H9 (cell line): Measurements from ENCODE around the gene HTR2A. TPM values are rescaled to one million over a fixed set of nuclear protein-coding genes. Genes with fewer than 3 reads are reported as not detected.

Source experiments
- DNase-seq: peaks from one replicate; pipeline ENCODE4 v3.0.0-alpha.2; 2017
- H2AFZ ChIP-seq: one replicate; pipeline ENCODE4 v1.6.1; 2013; ENCODE audit warnings: mild to moderate bottlenecking, low read length, control low read depth, moderate library complexity
- H2AK5ac ChIP-seq: 2 replicates; pipeline ENCODE4 v1.6.1; 2013; ENCODE audit warnings: low read length, control low read depth, mixed read lengths; ENCODE audit not compliant: insufficient read length
- H2BK120ac ChIP-seq: one replicate; pipeline ENCODE4 v1.6.1; 2013; ENCODE audit warnings: low read depth, mild to moderate bottlenecking, low read length, control low read depth, inconsistent platforms; ENCODE audit not compliant: poor library complexity, severe bottlenecking
- H2BK12ac ChIP-seq: 2 replicates; pipeline ENCODE4 v1.6.1; 2013; ENCODE audit warnings: low read length, control low read depth, mixed read lengths, low read depth; ENCODE audit not compliant: insufficient read length
- H2BK15ac ChIP-seq: 2 replicates; pipeline ENCODE4 v1.6.1; 2013; ENCODE audit warnings: low read depth, low read length, control low read depth
- H2BK20ac ChIP-seq: one replicate; pipeline ENCODE4 v1.6.1; 2013; ENCODE audit warnings: low read depth, mild to moderate bottlenecking, low read length, control low read depth, inconsistent platforms; ENCODE audit not compliant: poor library complexity, severe bottlenecking
- H2BK5ac ChIP-seq: 2 replicates; pipeline ENCODE4 v1.6.1; 2013; ENCODE audit warnings: low read length, control low read depth, mixed read lengths; ENCODE audit not compliant: insufficient read length
- H3K14ac ChIP-seq: 2 replicates; pipeline ENCODE4 v1.6.1; 2013; ENCODE audit warnings: low read length, control low read depth; ENCODE audit not compliant: insufficient read depth
- H3K18ac ChIP-seq: 2 replicates; pipeline ENCODE4 v1.6.1; 2013; ENCODE audit warnings: low read depth, mild to moderate bottlenecking, mixed read lengths, low read length, control low read depth; ENCODE audit not compliant: insufficient read length
- H3K23ac ChIP-seq: 2 replicates; pipeline ENCODE4 v1.6.1; 2013; ENCODE audit warnings: low read length, control low read depth, mixed read lengths, low read depth; ENCODE audit not compliant: insufficient read length
- H3K23me2 ChIP-seq: 2 replicates; pipeline ENCODE4 v1.6.1; 2013; ENCODE audit warnings: low read depth, mild to moderate bottlenecking, mixed read lengths, low read length, control low read depth; ENCODE audit not compliant: insufficient read length, poor library complexity, severe bottlenecking
- H3K27ac ChIP-seq: 2 replicates; pipeline ENCODE4 v1.5.1; 2013; ENCODE audit warnings: low read length, control low read depth, mixed read lengths, low read depth; ENCODE audit not compliant: insufficient read length
- H3K27me3 ChIP-seq: 2 replicates; pipeline ENCODE4 v1.6.1; 2013; ENCODE audit warnings: low read length, control low read depth, inconsistent platforms; ENCODE audit not compliant: insufficient read depth
- H3K4ac ChIP-seq: 2 replicates; pipeline ENCODE4 v1.6.1; 2013; ENCODE audit warnings: low read depth, mild to moderate bottlenecking, control low read depth, inconsistent platforms, low read length, moderate library complexity
- H3K4me1 ChIP-seq: 2 replicates; pipeline ENCODE4 v1.6.1; 2013; ENCODE audit warnings: low read length, control low read depth, inconsistent platforms; ENCODE audit not compliant: insufficient read depth
- H3K4me2 ChIP-seq: 2 replicates; pipeline ENCODE4 v1.6.1; 2013; ENCODE audit warnings: low read length, control low read depth, mixed read lengths; ENCODE audit not compliant: insufficient read length, insufficient read depth
- H3K56ac ChIP-seq: 2 replicates; pipeline ENCODE4 v1.6.1; 2013; ENCODE audit warnings: low read depth, mild to moderate bottlenecking, mixed read lengths, low read length, control low read depth; ENCODE audit not compliant: insufficient read length
- H3K79me1 ChIP-seq: 2 replicates; pipeline ENCODE4 v1.6.1; 2013; ENCODE audit warnings: low read depth, mild to moderate bottlenecking, moderate library complexity, low read length, control low read depth, inconsistent platforms; ENCODE audit not compliant: insufficient read depth, poor library complexity, severe bottlenecking
- H3K79me2 ChIP-seq: 2 replicates; pipeline ENCODE4 v1.6.1; 2013; ENCODE audit warnings: low read length, control low read depth, inconsistent platforms; ENCODE audit not compliant: insufficient read depth
- H3K9ac ChIP-seq: 2 replicates; pipeline ENCODE4 v1.6.1; 2013; ENCODE audit warnings: low read length, control low read depth, mixed read lengths; ENCODE audit not compliant: insufficient read length; ENCODE audit errors: extremely low read depth
- H3K9me3 ChIP-seq: one replicate; pipeline ENCODE4 v1.6.1; 2013; ENCODE audit warnings: low read depth, low read length, inconsistent platforms; ENCODE audit not compliant: control insufficient read depth
- H3T11ph ChIP-seq: one replicate; pipeline ENCODE4 v1.6.1; 2013; ENCODE audit warnings: mild to moderate bottlenecking, low read length, control low read depth, inconsistent platforms
- H4K20me1 ChIP-seq: one replicate; pipeline ENCODE4 v1.6.1; 2013; ENCODE audit not compliant: control insufficient read depth, insufficient read length, insufficient read depth
- H4K5ac ChIP-seq: 2 replicates; pipeline ENCODE4 v1.6.1; 2013; ENCODE audit warnings: low read depth, mild to moderate bottlenecking, mixed read lengths, low read length, control low read depth; ENCODE audit not compliant: insufficient read length
- H4K8ac ChIP-seq: replicated peaks from 2 replicates; pipeline ENCODE4 v1.6.1; 2013; ENCODE audit warnings: low read length, control low read depth, mixed read lengths, low read depth; ENCODE audit not compliant: insufficient read length
- H4K91ac ChIP-seq: 2 replicates; pipeline ENCODE4 v1.6.1; 2013; ENCODE audit warnings: low read depth, mild to moderate bottlenecking, moderate library complexity, mixed read lengths, low read length, control low read depth; ENCODE audit not compliant: insufficient read length
- H3K27ac Mint-ChIP-seq, 3 experiments: 2 replicates in 2 of 3; 3 replicates in 1 of 3; pipeline ENCODE4 v1.8.0; 2020 to 2021; ENCODE audit warnings: mixed read lengths in 3 of 3, mild to moderate bottlenecking in 1 of 3, moderate library complexity in 1 of 3
- H3K27me3 Mint-ChIP-seq: 2 replicates; pipeline ENCODE4 v1.8.0; 2021; ENCODE audit warnings: low read depth, mild to moderate bottlenecking, moderate library complexity, mixed read lengths
- H3K36me3 Mint-ChIP-seq, 3 experiments: 2 replicates in 2 of 3; 3 replicates in 1 of 3; pipeline ENCODE4 v1.8.0; 2020 to 2021; ENCODE audit warnings: low read depth in 3 of 3, mixed read lengths in 3 of 3; ENCODE audit not compliant: insufficient read depth in 1 of 3
- H3K4me1 Mint-ChIP-seq, 2 experiments: 2 replicates each; pipeline ENCODE4 v1.8.0; 2020; ENCODE audit warnings: mixed read lengths in 2 of 2
- H3K4me3 Mint-ChIP-seq, 2 experiments: 2 replicates in 1 of 2; 3 replicates in 1 of 2; pipeline ENCODE4 v1.8.0; 2020 to 2021; ENCODE audit warnings: mild to moderate bottlenecking in 2 of 2, mixed read lengths in 2 of 2, moderate library complexity in 1 of 2
- H3K9me3 Mint-ChIP-seq, 2 experiments: 2 replicates in 1 of 2; 3 replicates in 1 of 2; pipeline ENCODE4 v1.8.0; 2020; ENCODE audit warnings: mild to moderate bottlenecking in 2 of 2, mixed read lengths in 2 of 2, moderate library complexity in 1 of 2
- CTCF ChIP-seq: fragments of 200-600 bp; sonication (generic); conservative IDR thresholded peaks from 3 replicates; pipeline ENCODE4 v1.8.0; 2021; ENCODE audit warnings: antibody characterized with exemption, mild to moderate bottlenecking
- WGBS: extraction: QIAGEN DNeasy Blood & Tissue Kit; methylation state at CpG from one replicate; pipeline ENCODE4 v1.1.7; 2013; ENCODE audit warnings: missing lambda C conversion rate, low lambda C conversion rate, mixed read lengths; ENCODE audit not compliant: insufficient read length; ENCODE audit errors: extremely low coverage; 5-methylcytosine and 5-hydroxymethylcytosine counted together
- total RNA-seq: library from RNA; stranded (reverse); gene quantifications from 2 replicates; pipeline ENCODE4 v1.2.1, GENCODE V29; 2021

Gene HTR2A
- total RNA-seq, 1 experiment from 2014 or later = not detected

GRCh38 chr13:46866150-46866549 lies 30.7 kb downstream of the HTR2A start:
- H2BK5ac ChIP-seq = no peak overlapping the region
- no peak overlapping the region for H3K23ac ChIP-seq
- no peak overlapping the region for H2AK5ac ChIP-seq
- H4K91ac ChIP-seq = no peak overlapping the region
- no peak overlapping the region for H3K4me3 Mint-ChIP-seq
- peak; percentile 58 for DNase-seq
- no peak overlapping the region for H4K5ac ChIP-seq
- no peak overlapping the region for H2BK12ac ChIP-seq
- no peaks in the 10 kb centered on the region for H3K36me3 Mint-ChIP-seq
- no peak overlapping the region for H3K18ac ChIP-seq
- no peak overlapping the region for H3K27ac ChIP-seq
- no peaks in the 10 kb centered on the region for H3K9me3 Mint-ChIP-seq
- H3K27me3 ChIP-seq = no peaks in the 10 kb centered on the region
- H3K56ac ChIP-seq = no peak overlapping the region
- no peaks in the 10 kb centered on the region; the same call in 1 of the 2 replicates for H3K27me3 Mint-ChIP-seq
- no peak overlapping the region for H2BK20ac ChIP-seq
- no peaks in the 10 kb centered on the region for H3K79me1 ChIP-seq
- H3K4me1 ChIP-seq = no peaks in the 10 kb centered on the region
- H3K9me3 ChIP-seq = no peaks in the 10 kb centered on the region
- H2BK15ac ChIP-seq = no peak overlapping the region
- no peak overlapping the region for H2BK120ac ChIP-seq
- H3K4me1 Mint-ChIP-seq = no peaks in the 10 kb centered on the region
- H3K14ac ChIP-seq = no peak overlapping the region
- H3K79me2 ChIP-seq = no peaks in the 10 kb centered on the region
- no peak overlapping the region for H2AFZ ChIP-seq
- no peaks in the 10 kb centered on the region for H4K20me1 ChIP-seq
- H3K9ac ChIP-seq = no peak overlapping the region
- H4K8ac ChIP-seq = no peak overlapping the region
- WGBS = no CpG with 5 or more reads among the region's 4 CpGs
- H3T11ph ChIP-seq = no peak overlapping the region
- H3K27ac Mint-ChIP-seq = no peak overlapping the region; a peak in 1 of 7 replicates
- no peaks in the 10 kb centered on the region for H3K23me2 ChIP-seq
- TF ChIP-seq CTCF = no peak
- H3K4ac ChIP-seq = no peak overlapping the region
- H3K4me2 ChIP-seq = no peak overlapping the region
